ENCODE measurements around the gene EXOSC5.
"Not testable (repeated sequence)": the region's sequence is repeated elsewhere in the genome, so short reads cannot be mapped to it uniquely, and the experiment has no call there.

EXOSC5 gene

GRCh38 chr19:41439441-41440222 is 42.5 kb upstream of the EXOSC5 start, which contains the start of gene DMAC2:
Gene DMAC2, minus strand, starts transcription at chr19:41439912. Its CDS starts 13 bp downstream, at chr19:41439899.
- TF ChIP-seq CTCF (IDR thresholded peaks at IDR 0.05; ENCODE audit: insufficient read depth, low read length, missing control alignments), result peak; percentile 48
- POLR2A ChIA-PET, result interaction anchor here (0.6 to 1.8 kb wide), 6 partner anchors 9 to 176 kb away, joined by 3 to 12 read pairs (median 4); no protein-coding TSS in a partner anchor

GRCh38 chr19:41437944-41438574 is 40.9 kb upstream of the EXOSC5 start:
- ChIA-PET CTCF (interaction anchor here (1.6 to 6.0 kb wide), 2 partner anchors 12 to 132 kb away, joined by 6 to 69 read pairs; no protein-coding TSS in a partner anchor), POLR2A (interaction anchor here (0.6 kb wide), 2 partner anchors 20 to 94 kb away, joined by 3 read pairs; no protein-coding TSS in a partner anchor)
- H3K4me3 ChIP-seq (ENCODE audit: low read depth, low read length), result no peak overlapping the region
- DNase-seq (ENCODE audit: low read depth, low spot score), result no peak
- no peak for TF ChIP-seq CTCF (IDR thresholded peaks at IDR 0.05; ENCODE audit: insufficient read depth, low read length, missing control alignments)

More at GRCh38 chr19:41439441-41440222, 42.5 kb upstream of the EXOSC5 start, which contains the start of gene DMAC2:
- DNase-seq (ENCODE audit: low read depth, low spot score), result peak; percentile 80
- H3K4me3 ChIP-seq (ENCODE audit: low read depth, low read length), result peak within 1 kb of the TSS; percentile 100
- CTCF ChIA-PET, result interaction anchor here (0.6 to 6.0 kb wide), 12 partner anchors 8 to 252 kb away, joined by 3 to 69 read pairs (median 4); partner anchors contain the start of gene B3GNT8

GRCh38 chr19:41436674-41436951 is 39.5 kb upstream of the EXOSC5 start:
- no peak overlapping the region for H3K4me3 ChIP-seq (ENCODE audit: low read depth, low read length)
- TF ChIP-seq CTCF (IDR thresholded peaks at IDR 0.05; ENCODE audit: insufficient read depth, low read length, missing control alignments), result no peak
- DNase-seq (ENCODE audit: low read depth, low spot score), result no peak
- CTCF ChIA-PET, result interaction anchor here (1.2 to 1.9 kb wide), 2 partner anchors 13 to 127 kb away, joined by 4 to 12 read pairs; no protein-coding TSS in a partner anchor
- POLR2A ChIA-PET, result no interaction called here

GRCh38 chr19:41435936-41436673 is 38.9 kb upstream of the EXOSC5 start:
- DNase-seq (ENCODE audit: low read depth, low spot score), result no peak
- POLR2A ChIA-PET, result no interaction called here
- no peak for TF ChIP-seq CTCF (IDR thresholded peaks at IDR 0.05; ENCODE audit: insufficient read depth, low read length, missing control alignments)
- H3K4me3 ChIP-seq (ENCODE audit: low read depth, low read length), result no peak overlapping the region
- CTCF ChIA-PET, result interaction anchor here (1.2 to 1.9 kb wide), 3 partner anchors 10 to 127 kb away, joined by 3 to 12 read pairs (median 4); no protein-coding TSS in a partner anchor

- H3K4me3 ChIP-seq (ENCODE audit: low read depth, low read length); DNase-seq (ENCODE audit: low read depth, low spot score); POLR2A ChIA-PET: not testable (repeated sequence)
- CTCF ChIA-PET, result interaction anchor here (1.2 to 1.9 kb wide), 3 partner anchors 11 to 128 kb away, joined by 3 to 12 read pairs (median 4); no protein-coding TSS in a partner anchor
These were observed 38.2 kb upstream of the EXOSC5 start for GRCh38 chr19:41435376-41435775.

GRCh38 chr19:41434450-41434849 is 37.3 kb upstream of the EXOSC5 start:
- no peak for DNase-seq (ENCODE audit: low read depth, low spot score)
- no peak overlapping the region for H3K4me3 ChIP-seq (ENCODE audit: low read depth, low read length)
- ChIA-PET POLR2A (interaction anchor here (0.7 kb wide), 1 partner anchor 230 kb away, joined by 3 read pairs; no protein-coding TSS in a partner anchor), CTCF (interaction anchor here (1.3 kb wide), 1 partner anchor 112 kb away, joined by 3 read pairs; no protein-coding TSS in a partner anchor)
- TF ChIP-seq CTCF (IDR thresholded peaks at IDR 0.05; ENCODE audit: insufficient read depth, low read length, missing control alignments), result no peak
